ENCODE measurements around the gene LDAF1. TPM values are rescaled to one million over a fixed set of nuclear protein-coding genes. Genes with fewer than 3 reads are reported as not detected.
"Not testable (repeated sequence)": the region's sequence is repeated elsewhere in the genome, so short reads cannot be mapped to it uniquely, and the experiment has no call there.

Gene LDAF1
- polyA plus RNA-seq, 1 donor, result 35.9 TPM

DNA sequence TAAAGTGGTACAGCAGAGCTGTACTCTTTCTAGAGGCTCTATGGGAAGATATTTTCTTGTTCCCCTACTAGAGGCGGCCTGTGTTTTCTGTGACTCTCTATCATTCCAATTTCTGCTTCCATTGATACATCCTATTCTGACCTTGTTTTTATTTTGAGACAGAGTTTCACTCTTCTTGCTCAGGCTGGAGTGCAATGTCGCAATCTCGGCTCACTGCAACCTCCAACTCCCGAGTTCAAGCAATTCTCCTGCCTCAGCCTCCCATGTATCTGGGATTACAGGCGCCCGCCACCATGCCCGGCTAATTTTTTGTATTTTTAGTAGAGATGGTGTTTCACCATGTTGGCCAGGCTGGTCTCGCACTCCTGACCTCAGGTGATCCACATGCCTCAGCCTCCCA, 36.9 kb downstream of the LDAF1 start:
- not testable (repeated sequence) for DNase-seq (ENCODE audit: low read depth)

DNA sequence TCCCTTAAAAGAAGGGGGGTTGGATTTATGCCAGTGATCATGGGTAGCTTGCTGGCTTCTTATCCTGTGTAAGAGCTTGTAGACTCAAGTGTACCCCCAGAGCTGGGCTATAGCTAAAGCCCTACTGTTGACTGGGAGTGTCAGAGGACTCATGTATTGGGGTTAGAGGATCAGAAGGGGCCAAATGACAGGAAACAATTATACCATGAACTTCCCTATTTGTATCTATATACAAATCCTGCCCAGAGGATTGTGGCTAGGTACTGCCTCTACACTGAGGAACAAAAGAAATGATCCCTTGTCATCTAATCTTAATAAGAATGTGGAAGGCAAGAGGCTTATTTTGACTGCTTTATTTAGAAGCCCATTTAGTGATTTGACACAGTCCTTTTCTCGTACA, 38.6 kb downstream of the LDAF1 start:
- DNase-seq (ENCODE audit: low read depth), result no peak

DNA sequence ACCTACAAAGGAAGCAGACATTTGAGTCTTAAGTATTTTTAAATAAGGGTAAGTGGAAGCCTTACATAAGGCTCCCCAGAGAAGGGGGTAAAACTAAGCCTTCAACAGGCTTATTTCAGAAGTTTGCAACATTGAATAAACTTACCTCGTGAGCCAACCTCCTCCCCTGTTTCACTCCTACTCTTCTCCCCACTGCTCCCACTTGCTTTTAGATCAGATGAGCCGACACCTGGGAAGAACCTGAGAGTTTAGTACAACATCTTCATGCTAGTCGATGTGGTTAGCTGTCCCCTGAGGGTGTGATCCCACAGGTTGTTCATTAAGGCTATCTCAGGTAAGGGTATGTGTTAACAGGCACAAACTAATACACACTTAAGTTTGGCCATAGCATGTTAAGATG, 39.1 kb downstream of the LDAF1 start:
- DNase-seq (ENCODE audit: low read depth), result no peak

DNA sequence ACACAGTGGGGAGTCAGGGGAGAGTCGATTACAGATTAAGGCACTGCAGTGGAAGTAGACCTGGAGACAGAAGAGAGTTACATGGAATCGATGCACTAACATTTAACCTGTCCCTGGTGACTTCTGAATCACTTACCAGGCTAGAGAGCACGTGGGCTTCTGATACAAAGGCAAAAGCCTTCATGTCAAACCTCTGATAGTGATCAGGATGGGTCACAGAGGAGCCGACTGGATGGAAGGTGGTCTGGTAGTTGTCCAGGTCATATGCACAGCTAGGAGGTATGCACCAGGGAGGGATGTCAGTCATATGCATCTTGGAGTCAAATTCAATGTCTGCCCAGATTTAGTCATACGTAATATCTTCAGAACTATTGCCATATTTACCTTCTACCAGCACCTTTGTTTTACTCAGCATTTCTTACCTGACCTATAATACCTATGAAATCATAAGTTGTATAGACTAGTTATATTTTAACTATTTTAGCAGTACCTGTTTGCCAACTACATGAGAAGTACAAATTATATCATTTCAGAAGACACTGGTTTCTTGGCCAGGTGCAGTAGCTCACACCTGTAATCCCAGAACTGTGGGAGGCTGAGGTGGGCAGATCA, 41.2 kb downstream of the LDAF1 start:
- DNase-seq (ENCODE audit: low read depth), result no peak

DNA sequence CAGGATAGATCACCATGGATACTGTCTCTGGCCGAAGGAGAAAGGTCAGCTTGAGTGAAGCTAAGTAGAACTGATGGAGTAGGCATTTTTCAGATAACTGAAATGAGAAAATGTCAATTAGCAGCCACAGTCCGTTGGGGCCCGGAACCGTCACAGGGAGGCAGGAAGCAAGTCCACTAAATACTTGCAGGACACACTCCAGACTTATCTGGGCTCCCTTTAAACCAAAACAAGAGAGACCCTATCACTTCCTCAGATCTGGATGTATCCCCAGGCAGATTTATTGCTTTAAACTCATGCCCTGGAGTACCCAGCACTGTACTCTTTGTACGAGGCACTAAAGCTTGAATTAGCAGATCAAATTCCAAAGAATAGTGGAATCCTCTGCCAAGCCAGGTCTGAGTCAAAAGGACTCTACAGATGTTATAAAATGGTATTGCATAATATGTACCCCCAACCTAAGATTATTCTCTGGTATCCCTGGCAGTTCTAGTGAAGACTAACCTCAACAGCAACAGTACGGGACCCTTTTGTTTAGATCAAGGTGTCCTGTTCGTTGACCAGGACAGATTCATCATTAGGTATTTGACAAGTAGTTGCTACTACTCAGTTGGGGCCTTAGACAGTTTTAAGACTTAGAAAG, 44.8 kb downstream of the LDAF1 start:
- no peak for DNase-seq (ENCODE audit: low read depth)

DNA sequence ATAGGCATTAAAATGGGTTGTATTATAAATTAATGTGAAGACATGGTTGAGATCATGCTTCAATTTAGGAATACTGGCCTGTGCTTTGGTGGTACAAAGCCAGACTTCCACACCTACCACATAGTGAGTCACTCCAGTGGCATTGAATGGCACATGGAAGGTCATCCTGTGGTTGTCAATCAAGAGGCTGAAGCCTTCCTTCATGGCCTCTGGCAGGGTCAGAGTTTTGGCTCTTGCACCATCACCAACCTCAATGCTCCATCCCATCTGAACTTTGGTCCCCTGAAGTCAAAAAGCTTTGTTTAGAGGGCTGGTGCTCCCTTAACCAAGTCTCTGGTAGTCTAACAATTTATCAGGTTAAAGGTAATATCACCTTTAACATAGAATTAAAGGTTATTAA, 46.8 kb downstream of the LDAF1 start:
- DNase-seq (ENCODE audit: low read depth), result no peak

DNA sequence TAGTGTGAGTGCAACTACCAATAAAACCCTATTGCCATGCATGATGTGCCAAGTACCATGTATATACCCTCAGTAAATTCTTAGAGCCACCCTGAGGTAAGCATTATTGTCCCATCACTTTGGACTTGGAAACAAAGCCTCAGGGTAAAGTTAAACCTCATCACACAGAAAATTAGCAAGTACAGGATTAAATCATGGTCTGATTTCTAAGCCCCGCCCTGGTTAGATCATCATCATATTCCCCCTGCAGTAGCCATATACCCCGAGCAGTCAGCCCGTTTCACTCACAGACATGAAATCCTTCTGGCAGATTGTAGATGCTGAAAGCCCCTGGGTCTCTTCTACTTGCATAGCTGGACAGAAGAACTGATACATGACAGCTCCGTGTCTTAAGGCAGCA, 48.1 kb downstream of the LDAF1 start:
- no peak for DNase-seq (ENCODE audit: low read depth)

DNA sequence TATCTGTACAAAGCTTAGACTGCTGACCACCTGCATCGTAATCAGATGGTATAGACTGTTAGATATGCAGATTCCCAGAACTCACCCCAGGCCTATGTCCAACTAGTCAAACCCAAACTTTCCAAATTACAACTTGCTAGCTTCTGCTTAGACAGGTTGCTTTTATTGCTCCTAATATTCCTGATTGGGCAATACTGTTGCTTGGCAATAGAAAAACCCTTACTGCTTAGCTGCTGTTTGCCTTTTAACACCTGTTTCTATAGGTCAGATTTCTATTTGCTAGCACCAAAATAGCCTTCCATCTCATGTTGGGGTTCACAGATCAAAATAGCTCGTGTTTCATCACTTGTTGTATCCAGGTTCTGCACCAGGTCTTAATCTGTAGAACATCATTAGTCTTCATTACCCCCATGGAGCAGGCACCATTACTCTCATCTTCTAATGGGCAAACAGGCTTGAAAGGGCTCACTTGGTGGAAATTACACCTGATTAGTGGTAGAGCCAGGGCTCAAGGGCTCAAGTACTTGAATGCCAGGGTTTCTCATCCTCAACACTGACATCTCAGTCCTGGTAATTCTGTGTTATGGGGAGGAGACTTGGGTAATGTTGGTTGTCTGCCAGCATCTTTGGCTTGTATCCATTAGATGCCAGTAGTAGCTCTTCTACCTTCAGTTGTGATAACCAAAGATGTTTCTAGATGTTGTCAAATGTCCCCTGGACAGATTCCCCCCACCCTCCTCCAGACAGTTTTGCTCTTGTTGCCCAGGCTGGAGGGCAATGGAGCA, 50.2 kb downstream of the LDAF1 start:
- DNase-seq (ENCODE audit: low read depth), result no peak

DNA sequence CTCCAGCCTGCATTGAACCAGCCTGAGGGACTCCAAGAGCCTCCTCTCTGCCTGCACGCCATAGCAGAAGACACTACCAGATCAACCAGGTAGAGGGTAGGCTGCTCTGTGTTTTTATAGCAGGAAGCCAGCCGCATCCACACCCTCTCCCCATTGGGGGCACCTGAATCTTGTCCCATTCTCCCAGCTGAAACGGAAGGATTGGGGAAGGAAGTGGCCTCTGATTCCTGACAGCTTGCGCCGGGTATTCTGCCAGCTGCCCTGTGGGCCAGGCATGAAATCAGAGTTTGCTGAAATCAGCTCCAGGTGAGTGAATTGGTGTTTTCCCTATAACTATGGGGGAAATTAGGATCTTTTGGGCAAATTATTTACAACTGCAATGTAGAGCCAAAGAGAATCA, 53.0 kb downstream of the LDAF1 start, which contains the start of gene ZP2:
TSS of gene ZP2 (minus strand) at position 89 of the 400 bp plus-strand sequence. CDS start at position 62, 27 bp downstream.
- DNase-seq (ENCODE audit: low read depth), result no peak

DNA sequence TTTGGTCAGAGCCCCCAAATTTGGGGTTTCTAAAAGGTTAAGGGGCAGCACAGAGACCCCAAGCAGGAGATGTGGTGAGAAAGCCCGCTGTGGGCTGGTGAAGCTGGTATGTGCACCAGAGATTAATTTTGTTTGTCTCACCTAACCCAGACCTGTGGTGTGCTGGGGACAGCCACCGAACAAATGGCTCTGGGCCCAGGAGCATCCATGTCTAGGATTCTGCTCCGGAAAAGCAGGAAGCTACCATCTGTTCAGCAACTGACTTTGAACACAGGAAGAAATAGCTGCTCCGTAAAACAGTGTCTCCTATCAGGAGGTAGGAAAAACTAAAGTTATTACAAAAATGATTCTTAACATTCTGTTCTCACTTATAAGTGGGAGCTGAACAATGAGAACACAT, 55.6 kb downstream of the LDAF1 start:
- DNase-seq (ENCODE audit: low read depth), result no peak

DNA sequence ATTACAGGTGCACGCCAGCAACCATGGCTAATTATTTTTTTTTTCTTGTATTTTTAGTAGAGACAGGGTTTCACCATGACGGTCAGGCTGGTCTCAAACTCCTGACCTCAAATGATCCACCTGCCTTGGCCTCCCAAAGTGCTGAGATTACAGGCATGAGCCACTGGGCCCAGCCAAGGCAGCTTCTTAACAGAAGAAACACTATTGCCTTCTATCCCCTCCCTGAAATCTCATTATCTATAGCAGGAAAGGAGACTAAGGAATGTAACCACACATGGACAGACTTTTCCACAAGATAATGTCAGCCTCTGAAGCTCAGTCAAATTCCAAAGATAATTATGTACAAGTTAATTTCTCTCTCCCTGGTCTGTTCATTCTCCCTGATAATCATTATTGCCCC, 58.6 kb downstream of the LDAF1 start:
- DNase-seq (ENCODE audit: low read depth), result no peak

DNA sequence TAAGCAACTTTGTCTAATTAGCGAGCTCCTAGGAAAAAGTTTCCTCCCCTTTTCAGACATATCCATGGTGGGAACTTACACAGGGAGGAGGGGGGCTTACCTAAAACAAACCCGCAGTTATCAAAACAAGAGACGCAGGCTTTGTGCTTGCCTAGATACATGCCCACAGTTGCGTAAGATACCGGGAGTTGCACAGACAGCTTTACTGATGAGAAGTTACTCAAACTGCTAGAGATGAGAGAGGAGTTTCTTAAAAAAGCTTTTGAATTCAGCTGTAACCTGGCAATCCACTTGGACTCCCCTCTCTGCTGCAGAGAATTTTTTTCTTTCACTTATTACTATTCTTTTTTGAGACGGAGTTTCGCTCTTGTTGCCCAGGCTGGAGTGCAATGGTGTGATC, 59.7 kb downstream of the LDAF1 start:
- no peak for DNase-seq (ENCODE audit: low read depth)

DNA sequence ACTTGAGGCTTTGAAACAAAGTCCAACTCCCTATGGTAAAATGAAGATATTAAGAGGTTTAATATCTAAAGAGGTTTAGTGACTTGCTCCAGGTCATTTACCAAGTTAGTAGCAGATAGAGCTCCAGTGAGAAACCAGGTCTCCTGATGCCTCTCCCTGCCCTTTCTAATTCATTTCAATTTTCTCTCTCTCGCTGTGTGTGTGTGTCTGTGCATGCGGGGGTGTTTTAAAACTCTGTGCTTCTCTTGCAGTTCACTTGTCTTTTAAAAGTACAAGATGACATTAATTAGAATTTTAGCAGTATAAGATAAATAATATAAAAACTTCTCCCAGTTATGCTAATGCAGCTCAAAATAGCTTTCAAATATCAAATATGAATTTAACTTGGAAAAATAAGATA, 61.1 kb downstream of the LDAF1 start:
- DNase-seq (ENCODE audit: low read depth), result no peak

DNA sequence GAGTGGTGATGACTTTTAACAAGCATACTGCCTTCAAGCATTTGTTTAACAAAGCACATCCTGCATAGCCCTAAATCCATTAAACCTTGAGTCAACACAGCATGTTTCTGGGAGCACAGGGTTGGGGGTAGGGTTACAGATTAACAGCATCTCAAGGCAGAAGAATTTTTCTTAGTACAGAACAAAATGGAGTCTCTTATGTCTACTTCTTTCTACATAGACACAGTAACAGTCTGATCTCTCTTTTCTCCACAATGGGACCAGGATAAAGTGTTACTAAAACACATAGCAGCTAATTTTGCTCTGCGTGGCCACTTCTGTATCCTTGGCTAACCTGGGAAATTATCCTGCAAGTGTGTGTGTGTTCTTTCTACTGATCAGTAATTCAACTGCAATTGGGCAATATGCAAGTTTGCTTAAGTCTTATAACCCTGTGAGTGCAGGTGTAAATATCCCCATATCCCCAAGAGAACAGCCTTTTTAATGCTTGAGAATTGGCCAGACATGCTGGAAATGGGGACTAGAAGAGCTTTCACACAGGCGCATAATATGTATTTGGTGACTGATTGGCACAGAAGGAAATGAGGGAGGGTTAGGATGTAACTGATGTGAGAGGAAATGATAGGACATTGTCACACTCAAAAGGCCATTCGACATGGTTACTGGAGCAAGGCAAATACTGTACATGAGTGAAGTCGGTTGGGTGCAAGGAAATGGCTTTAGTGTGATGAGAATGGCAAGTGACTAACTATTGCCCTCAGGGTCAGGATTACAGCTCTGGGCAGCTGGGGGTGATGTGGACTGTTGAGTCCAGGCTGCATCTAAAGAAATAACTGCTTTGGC, 64.2 kb downstream of the LDAF1 start:
- no peak for DNase-seq (ENCODE audit: low read depth)

DNA sequence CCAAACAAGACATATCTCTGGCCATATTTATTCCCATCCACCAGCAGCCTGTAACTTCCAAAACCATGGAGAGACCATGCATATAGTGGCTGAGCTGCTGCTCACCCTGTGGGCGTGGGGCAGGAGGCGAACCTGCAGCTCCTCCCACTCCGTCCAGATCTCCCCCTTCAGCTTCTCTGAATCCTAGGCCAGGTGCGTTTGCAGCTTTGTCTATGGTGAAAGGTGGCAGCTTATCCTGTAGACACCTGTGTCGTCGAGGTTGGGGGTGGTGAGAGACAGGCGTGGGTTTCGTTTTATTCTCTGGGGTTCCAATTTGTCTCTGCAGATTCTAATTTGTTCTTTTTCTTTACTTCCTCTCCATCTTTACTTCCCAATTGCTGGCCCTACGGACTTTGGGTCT, 65.3 kb downstream of the LDAF1 start:
- no peak for DNase-seq (ENCODE audit: low read depth)

DNA sequence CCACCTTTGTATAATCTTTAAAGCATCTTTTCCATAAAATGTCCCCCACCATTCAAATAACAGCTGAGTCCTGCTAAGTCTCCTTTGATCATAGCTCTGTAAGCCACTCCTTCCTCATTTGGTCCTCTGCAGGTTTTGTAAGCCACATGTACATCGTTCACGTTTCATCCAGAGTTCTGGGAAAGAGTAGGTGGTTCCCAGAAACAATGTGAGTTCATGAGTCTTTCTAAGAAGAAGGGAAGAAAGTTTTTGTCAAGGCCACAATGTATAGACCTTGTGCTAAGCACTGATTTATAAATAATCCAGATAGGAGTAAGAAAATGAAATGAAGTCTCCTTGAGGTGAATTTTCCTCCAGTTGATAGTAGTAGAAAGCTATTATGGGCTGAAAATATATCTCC, 66.3 kb downstream of the LDAF1 start:
- DNase-seq (ENCODE audit: low read depth), result no peak

DNA sequence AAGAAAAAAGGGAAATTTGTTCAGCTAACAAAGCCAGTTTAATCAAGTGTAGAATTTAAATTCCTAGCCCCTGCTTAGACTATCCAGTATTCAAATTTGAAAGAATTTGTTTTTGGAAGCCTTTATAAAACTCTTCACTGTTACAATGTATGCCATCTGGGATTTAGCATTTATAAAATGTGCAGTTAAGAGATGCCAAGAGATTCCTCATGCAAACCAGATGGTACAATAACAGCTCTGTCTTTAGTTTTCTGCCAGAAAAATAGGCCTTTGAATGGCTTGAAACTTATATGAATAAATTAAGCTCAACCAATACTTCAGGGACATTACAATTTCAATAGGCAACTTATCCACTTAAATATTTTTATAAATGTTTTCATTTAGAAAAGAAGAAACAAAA, 68.3 kb downstream of the LDAF1 start:
- DNase-seq (ENCODE audit: low read depth), result no peak

DNA sequence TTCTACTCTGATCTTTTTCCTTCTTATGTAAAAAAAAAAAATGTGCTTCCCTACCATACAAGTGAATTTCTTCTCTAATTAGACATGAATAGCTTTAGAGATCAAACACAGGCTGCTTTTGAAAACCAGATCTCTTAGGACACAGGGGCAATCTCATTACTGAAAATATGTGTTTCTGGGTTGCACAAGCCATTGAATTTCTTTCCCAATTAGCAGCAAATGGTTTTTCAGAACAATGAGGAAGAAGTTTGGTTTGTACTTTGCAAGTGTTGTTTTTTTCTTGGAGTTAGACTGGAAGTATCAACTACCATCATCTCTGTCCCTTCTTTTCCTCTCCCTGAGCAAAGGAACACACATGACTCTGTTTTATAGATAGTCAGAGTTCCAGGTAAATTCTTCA, 69.4 kb downstream of the LDAF1 start:
- no peak for DNase-seq (ENCODE audit: low read depth)

DNA sequence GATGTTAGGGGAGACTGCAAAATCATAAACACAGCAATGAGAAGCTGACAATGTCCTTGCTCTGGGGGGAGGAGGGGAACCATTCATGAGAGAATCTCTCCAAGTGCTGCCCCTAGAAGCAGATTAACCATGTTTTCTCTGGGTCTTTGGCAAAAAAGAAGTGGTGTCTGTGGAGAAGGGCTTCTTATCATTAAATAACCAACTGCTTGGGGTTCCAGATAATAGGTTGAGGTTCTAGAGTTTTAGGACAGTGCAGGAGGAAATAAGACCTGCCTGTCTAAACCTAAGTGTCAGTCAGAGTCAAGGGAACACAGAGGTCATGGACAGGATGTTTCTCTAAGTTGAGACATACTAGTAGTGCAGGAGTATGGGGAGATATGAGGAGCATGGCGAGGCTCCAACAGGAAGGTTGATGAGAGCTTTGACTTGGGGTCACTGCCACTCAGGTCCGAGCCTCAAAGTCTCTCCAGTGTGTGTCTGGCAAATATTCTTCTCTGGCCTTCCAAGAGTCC, 69.9 kb downstream of the LDAF1 start:
- DNase-seq (ENCODE audit: low read depth), result no peak
